K562 (cell line): ENCODE measurements around the gene TMEM176A. TPM values are rescaled to one million over a fixed set of nuclear protein-coding genes. Genes with fewer than 3 reads are reported as not detected.

Source experiments
- E2F3 ChIP-seq: fragments of 250-450 bp; sonication (Bioruptor Pico); IDR thresholded peaks from 2 replicates; pipeline ENCODE4 v1.4.0; 2020; ENCODE audit warnings: mild to moderate bottlenecking
- EHMT2 ChIP-seq: fragments of 450-650 bp; IDR thresholded peaks from 2 replicates; pipeline ENCODE4 v1.6.1; 2018; ENCODE audit warnings: antibody characterized with exemption
- ESRRA ChIP-seq: fragments of 450-650 bp; IDR thresholded peaks from 2 replicates; pipeline ENCODE4 v1.6.1; 2014; ENCODE audit warnings: low read depth, mild to moderate bottlenecking, moderate library complexity, borderline replicate concordance
- GABPB1 ChIP-seq: sonication (generic); formaldehyde crosslinking; IDR thresholded peaks from 2 replicates; pipeline ENCODE4 v1.8.0; 2022; ENCODE audit warnings: mild to moderate bottlenecking, missing genetic modification reagents
- HIVEP1 ChIP-seq: fragments of 250-450 bp; sonication (Bioruptor Pico); IDR thresholded peaks from 2 replicates; pipeline ENCODE4 v1.4.0; 2020; ENCODE audit warnings: mild to moderate bottlenecking
- HNRNPUL1 ChIP-seq: fragments of 200-400 bp; formaldehyde crosslinking; IDR thresholded peaks from 2 replicates; pipeline ENCODE4 v1.6.1; 2017; ENCODE audit warnings: low read length
- KAT8 ChIP-seq: fragments of 450-650 bp; IDR thresholded peaks from 2 replicates; pipeline ENCODE4 v1.6.1; 2016; ENCODE audit warnings: low read depth, mild to moderate bottlenecking
- NEUROD1 ChIP-seq: fragments of 150-350 bp; IDR thresholded peaks from 2 replicates; pipeline ENCODE4 v1.6.1; 2014; ENCODE audit warnings: borderline replicate concordance, low read length, low read depth; ENCODE audit not compliant: partially characterized antibody
- NFRKB ChIP-seq: fragments of 450-650 bp; IDR thresholded peaks from 2 replicates; pipeline ENCODE4 v1.6.1; 2016; ENCODE audit warnings: low read depth
- NR1H2 ChIP-seq: sonication (generic); formaldehyde crosslinking; IDR thresholded peaks from 2 replicates; pipeline ENCODE4 v1.4.0; 2020; ENCODE audit warnings: mild to moderate bottlenecking, missing genetic modification reagents
- NR2C2 ChIP-seq, 2 experiments: fragments of 200-800 bp in 1 of 2; sonication (Bioruptor generic) in 1 of 2; sonication (generic) in 1 of 2; formaldehyde crosslinking in 1 of 2; IDR thresholded peaks; 2 replicates each; pipeline versions ENCODE4 v1.6.1 to v1.8.0; 2016 to 2022; ENCODE audit warnings: mild to moderate bottlenecking in 1 of 2, missing compliant biosample characterization in 1 of 2, missing genetic modification characterization in 1 of 2, missing genetic modification reagents in 1 of 2
- NRF1 ChIP-seq, 2 experiments: fragments of 450-650 bp; IDR thresholded peaks in 1 of 2; conservative IDR thresholded peaks in 1 of 2; 2 replicates each; pipeline ENCODE4 v1.6.1; 2014; ENCODE audit warnings: mild to moderate bottlenecking in 2 of 2
- SMAD4 ChIP-seq: fragments of 250-450 bp; sonication (Bioruptor Pico); conservative IDR thresholded peaks from 2 replicates; pipeline ENCODE4 v1.8.0; 2021; ENCODE audit warnings: inconsistent platforms, mild to moderate bottlenecking, moderate library complexity
- ZNF12 ChIP-seq: sonication (generic); formaldehyde crosslinking; IDR thresholded peaks from 2 replicates; pipeline ENCODE4 v1.4.0; 2020; ENCODE audit warnings: mild to moderate bottlenecking, missing genetic modification reagents
- ZNF766 ChIP-seq: fragments of 200-800 bp; sonication (Bioruptor generic); conservative IDR thresholded peaks from 2 replicates; pipeline ENCODE4 v1.6.1; 2016; ENCODE audit warnings: missing genetic modification characterization, missing compliant biosample characterization
- polyA plus RNA-seq, 8 experiments: library from polyadenylated mRNA; depleted of rRNA in 4 of 8; stranded (reverse) in 5 of 8; unstranded in 3 of 8; fragments of >200 nt; fragmentation: Nextera tagmentation in 2 of 8; fragmentation: Illumina TruSeq in 1 of 8; extraction: Ambion mirVana in 2 of 8; extraction: Trizol in 1 of 8; gene quantifications; 2 replicates each; pipeline versions ENCODE4 v1.2.1 to v1.2.3, GENCODE V29; 2011 to 2014; ENCODE audit warnings: inconsistent platforms in 1 of 8, missing spikeins in 1 of 8
- total RNA-seq, 7 experiments: library from RNA; depleted of rRNA in 6 of 7; stranded (reverse); fragments of >200 nt in 6 of 7; fragmentation: Illumina TruSeq in 2 of 7; extraction: Trizol in 2 of 7; gene quantifications; 2 replicates each; pipeline versions ENCODE4 v1.2.1 to v1.2.3, GENCODE V29; 2011 to 2021; ENCODE audit warnings: low replicate concordance in 1 of 7
- TF ChIP-seq, protein P1 (sequence below): fragments of 150-350 bp; conservative IDR thresholded peaks from 2 replicates; pipeline ENCODE4 v1.6.1; 2014; ENCODE audit warnings: low read length
- TF ChIP-seq, protein P2 (sequence below), 2 experiments: IDR thresholded peaks in 1 of 2; conservative IDR thresholded peaks in 1 of 2; 2 replicates each; pipeline ENCODE4 v1.6.1; 2016; ENCODE audit warnings: low read depth in 2 of 2, mild to moderate bottlenecking in 1 of 2, missing compliant biosample characterization in 1 of 2, missing genetic modification characterization in 1 of 2, moderate library complexity in 1 of 2
- TF ChIP-seq, protein P3 (sequence below): fragments of 450-650 bp; IDR thresholded peaks from 2 replicates; pipeline ENCODE4 v1.6.1; 2016
- TF ChIP-seq, protein P4 (sequence below): fragments of 250-450 bp; sonication (Bioruptor Pico); IDR thresholded peaks from 2 replicates; pipeline ENCODE4 v1.8.0; 2022; ENCODE audit warnings: inconsistent platforms, mild to moderate bottlenecking, moderate library complexity, borderline replicate concordance

TMEM176A gene
- total and polyA plus RNA-seq, 9 of the 15 experiments (the other 6 are each of a cell fraction or from before 2014, with no cell fraction given) = 0.31 TPM; not detected in 8

DNA sequence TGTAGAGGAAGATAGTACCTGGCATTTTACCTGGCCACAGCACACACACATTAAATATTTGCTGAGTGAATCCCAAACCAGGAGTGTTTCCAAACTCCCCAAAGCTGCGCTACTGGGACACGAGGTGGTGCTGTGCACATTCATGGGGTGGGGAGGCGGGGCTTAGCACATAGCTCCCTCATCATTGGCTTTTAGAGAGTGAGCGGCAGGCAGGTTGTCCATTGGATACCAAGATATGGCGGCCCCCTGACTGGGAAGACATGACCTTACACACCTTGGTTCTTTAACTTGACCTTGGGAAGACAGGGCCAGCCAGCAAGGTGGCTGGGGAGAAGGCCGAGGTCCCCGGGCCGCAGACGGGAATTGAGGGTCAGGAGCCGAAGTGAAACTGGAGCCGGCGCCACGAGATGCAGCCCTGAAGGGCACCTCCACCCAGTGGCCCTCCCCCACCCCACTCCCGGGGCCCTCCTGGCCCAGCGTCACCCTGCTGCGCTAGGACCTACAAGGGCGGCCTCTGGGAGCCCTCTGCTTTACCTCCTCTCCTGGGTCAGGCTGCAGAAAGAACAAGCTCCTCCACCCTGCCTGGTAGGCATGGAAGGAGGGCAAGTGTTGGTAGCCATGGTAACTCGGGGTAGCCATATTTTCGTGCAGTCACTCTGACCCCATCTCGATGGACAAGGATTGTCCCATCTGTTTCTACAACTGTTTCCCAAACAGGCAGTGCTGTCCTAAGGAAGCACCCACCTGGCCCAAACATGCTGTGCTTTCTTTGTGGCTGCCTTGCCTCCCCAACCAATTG lies 24.0 kb downstream of the TMEM176A start (continued):
- TF ChIP-seq, protein P1, sequence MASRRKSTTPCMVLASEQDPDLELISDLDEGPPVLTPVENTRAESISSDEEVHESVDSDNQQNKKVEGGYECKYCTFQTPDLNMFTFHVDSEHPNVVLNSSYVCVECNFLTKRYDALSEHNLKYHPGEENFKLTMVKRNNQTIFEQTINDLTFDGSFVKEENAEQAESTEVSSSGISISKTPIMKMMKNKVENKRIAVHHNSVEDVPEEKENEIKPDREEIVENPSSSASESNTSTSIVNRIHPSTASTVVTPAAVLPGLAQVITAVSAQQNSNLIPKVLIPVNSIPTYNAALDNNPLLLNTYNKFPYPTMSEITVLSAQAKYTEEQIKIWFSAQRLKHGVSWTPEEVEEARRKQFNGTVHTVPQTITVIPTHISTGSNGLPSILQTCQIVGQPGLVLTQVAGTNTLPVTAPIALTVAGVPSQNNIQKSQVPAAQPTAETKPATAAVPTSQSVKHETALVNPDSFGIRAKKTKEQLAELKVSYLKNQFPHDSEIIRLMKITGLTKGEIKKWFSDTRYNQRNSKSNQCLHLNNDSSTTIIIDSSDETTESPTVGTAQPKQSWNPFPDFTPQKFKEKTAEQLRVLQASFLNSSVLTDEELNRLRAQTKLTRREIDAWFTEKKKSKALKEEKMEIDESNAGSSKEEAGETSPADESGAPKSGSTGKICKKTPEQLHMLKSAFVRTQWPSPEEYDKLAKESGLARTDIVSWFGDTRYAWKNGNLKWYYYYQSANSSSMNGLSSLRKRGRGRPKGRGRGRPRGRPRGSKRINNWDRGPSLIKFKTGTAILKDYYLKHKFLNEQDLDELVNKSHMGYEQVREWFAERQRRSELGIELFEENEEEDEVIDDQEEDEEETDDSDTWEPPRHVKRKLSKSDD = no peak
- TF ChIP-seq GABPB1 (CRISPR knock-in tag) (no peak), ZNF12 (CRISPR knock-in tag) (no peak), ZNF766 (peak; percentile 55; the same call in 1 of the 2 replicates), NRF1 (conservative IDR thresholded peaks at IDR 0.05 in 1 of 2, IDR thresholded peaks at IDR 0.05 in 1 of 2) (peak; percentile 57 to 68), ESRRA (peak; percentile 100), HNRNPUL1 (no peak), HIVEP1 (no peak), NR2C2 (CRISPR knock-in tag; IDR thresholded peaks at IDR 0.05) (no peak), NR2C2 (tag; IDR thresholded peaks at IDR 0.05) (no peak), NFRKB (0 out of 2 replicates have a peak, but pooled peaks have one; percentile 66), NEUROD1 (peak; percentile 23), EHMT2 (peak; percentile 90), KAT8 (no peak), SMAD4 (CRISPR knock-in tag) (peak; percentile 70), E2F3 (CRISPR knock-in tag) (no peak), NR1H2 (CRISPR knock-in tag) (no peak)
- TF ChIP-seq, protein P2, sequence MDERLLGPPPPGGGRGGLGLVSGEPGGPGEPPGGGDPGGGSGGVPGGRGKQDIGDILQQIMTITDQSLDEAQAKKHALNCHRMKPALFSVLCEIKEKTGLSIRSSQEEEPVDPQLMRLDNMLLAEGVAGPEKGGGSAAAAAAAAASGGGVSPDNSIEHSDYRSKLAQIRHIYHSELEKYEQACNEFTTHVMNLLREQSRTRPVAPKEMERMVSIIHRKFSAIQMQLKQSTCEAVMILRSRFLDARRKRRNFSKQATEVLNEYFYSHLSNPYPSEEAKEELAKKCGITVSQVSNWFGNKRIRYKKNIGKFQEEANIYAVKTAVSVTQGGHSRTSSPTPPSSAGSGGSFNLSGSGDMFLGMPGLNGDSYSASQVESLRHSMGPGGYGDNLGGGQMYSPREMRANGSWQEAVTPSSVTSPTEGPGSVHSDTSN (CRISPR knock-in tag; IDR thresholded peaks at IDR 0.05; ENCODE audit: low read depth) = peak; percentile 95
- TF ChIP-seq, protein P2 (tag; conservative IDR thresholded peaks at IDR 0.05; ENCODE audit: low read depth) = peak; percentile 97
- TF ChIP-seq, protein P3, sequence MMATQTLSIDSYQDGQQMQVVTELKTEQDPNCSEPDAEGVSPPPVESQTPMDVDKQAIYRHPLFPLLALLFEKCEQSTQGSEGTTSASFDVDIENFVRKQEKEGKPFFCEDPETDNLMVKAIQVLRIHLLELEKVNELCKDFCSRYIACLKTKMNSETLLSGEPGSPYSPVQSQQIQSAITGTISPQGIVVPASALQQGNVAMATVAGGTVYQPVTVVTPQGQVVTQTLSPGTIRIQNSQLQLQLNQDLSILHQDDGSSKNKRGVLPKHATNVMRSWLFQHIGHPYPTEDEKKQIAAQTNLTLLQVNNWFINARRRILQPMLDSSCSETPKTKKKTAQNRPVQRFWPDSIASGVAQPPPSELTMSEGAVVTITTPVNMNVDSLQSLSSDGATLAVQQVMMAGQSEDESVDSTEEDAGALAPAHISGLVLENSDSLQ = peak; percentile 99
- TF ChIP-seq, protein P4, sequence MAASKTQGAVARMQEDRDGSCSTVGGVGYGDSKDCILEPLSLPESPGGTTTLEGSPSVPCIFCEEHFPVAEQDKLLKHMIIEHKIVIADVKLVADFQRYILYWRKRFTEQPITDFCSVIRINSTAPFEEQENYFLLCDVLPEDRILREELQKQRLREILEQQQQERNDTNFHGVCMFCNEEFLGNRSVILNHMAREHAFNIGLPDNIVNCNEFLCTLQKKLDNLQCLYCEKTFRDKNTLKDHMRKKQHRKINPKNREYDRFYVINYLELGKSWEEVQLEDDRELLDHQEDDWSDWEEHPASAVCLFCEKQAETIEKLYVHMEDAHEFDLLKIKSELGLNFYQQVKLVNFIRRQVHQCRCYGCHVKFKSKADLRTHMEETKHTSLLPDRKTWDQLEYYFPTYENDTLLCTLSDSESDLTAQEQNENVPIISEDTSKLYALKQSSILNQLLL (CRISPR knock-in tag) = no peak
